ENCODE measurements around the gene NHERF2. TPM values are rescaled to one million over a fixed set of nuclear protein-coding genes. Genes with fewer than 3 reads are reported as not detected.
"Not testable (repeated sequence)": the region's sequence is repeated elsewhere in the genome, so short reads cannot be mapped to it uniquely, and the experiment has no call there.

The NHERF2 gene
- total RNA-seq, 2 experiments from 2014 or later, result 1.9 to 2.0 TPM

DNA sequence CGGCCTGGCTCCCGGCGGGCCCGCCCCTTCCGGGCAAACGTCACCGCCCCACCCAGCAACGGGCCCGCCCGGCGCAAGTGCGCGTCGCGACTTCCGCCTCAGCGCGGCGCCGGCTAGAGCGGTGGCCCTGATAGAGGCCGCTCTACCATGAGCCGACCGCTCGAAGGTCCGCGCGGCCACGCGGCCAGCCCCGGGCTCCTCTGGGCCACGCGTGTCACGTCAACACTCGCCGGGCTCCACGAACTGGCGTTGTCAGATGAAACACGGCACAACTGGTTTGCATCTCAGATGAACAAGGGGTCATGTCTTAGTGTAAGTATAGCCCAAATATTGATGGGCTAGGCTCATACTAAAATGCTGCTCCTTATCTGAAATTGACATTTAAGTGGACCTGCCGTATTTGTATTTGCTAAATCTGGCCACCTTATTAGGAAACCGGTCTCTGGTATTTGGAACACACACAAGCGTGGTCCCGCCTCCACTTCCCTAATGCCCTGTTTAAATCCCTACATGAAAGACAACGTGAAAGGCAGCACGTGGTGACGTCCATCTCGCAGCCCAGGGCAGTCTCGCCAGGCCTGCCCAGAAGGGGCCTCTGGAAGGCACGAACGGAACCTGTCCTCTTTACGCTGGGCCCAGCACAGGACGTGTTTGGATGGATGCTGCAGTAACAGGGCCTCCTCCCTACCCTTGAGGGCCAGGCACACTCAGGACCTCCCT is 16.8 kb upstream of the NHERF2 start, which contains the start of gene ZNF598:
ZNF598 (minus strand) TSS at position 31 of the 720 bp plus-strand sequence.
- H3K9me3 Mint-ChIP-seq, result no peaks in the 10 kb centered on the region
- Histone ChIP-seq H3K27me3 (ENCODE audit: control insufficient read depth in 1 of 2, insufficient read depth in 2 of 2, low read length in 2 of 2) (no peaks in the 10 kb centered on the region), H3K4me3 (ENCODE audit: low read length) (peak within 1 kb of the TSS; percentile 68), H3K4me1 (ENCODE audit: insufficient read depth, low read length) (peaks cover 52% of the 10 kb centered on the region), H3K36me3 (ENCODE audit: insufficient read depth, low read length) (peaks cover 11% of the 10 kb centered on the region), H3K27ac (ENCODE audit: low read depth in 1 of 2, low read length in 2 of 2) (peak within 1 kb of the TSS; percentile 78 to 89), H3K9me3 (ENCODE audit: control insufficient read depth in 1 of 2, insufficient read depth in 1 of 2, low read length in 2 of 2) (no peaks in the 10 kb centered on the region)
- H3K27ac Mint-ChIP-seq, result peak within 1 kb of the TSS; percentile 92
- DNase-seq, result peak; percentile 47 to 93 (median 75)
- POLR2A ChIA-PET, result interaction anchor here (1.0 to 5.5 kb wide), 4 partner anchors 14 to 146 kb away, joined by 4 to 30 read pairs (median 6); partner anchors contain the start of genes RPS2, TBL3 and TRAF7
- peaks cover 40% of the 10 kb centered on the region for H3K4me1 Mint-ChIP-seq (ENCODE audit: low read depth)
- peak; percentile 91 for ATAC-seq (ENCODE audit: poor library complexity)
- H3K4me3 Mint-ChIP-seq, result peak within 1 kb of the TSS; percentile 93
- intact Hi-C loops (cut with DNase I, micrococcal nuclease), result loop anchor here in 1 of 2 experiments (1.0 to 5.0 kb wide), 4 partner anchors 18 to 49 kb away; partner anchors contain the start of genes NTHL1, TBL3 and TSC2
- TF ChIP-seq, protein P1, sequence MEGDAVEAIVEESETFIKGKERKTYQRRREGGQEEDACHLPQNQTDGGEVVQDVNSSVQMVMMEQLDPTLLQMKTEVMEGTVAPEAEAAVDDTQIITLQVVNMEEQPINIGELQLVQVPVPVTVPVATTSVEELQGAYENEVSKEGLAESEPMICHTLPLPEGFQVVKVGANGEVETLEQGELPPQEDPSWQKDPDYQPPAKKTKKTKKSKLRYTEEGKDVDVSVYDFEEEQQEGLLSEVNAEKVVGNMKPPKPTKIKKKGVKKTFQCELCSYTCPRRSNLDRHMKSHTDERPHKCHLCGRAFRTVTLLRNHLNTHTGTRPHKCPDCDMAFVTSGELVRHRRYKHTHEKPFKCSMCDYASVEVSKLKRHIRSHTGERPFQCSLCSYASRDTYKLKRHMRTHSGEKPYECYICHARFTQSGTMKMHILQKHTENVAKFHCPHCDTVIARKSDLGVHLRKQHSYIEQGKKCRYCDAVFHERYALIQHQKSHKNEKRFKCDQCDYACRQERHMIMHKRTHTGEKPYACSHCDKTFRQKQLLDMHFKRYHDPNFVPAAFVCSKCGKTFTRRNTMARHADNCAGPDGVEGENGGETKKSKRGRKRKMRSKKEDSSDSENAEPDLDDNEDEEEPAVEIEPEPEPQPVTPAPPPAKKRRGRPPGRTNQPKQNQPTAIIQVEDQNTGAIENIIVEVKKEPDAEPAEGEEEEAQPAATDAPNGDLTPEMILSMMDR (IDR thresholded peaks at IDR 0.05), result no peak
- CTCF ChIA-PET, result no interaction called here
- H3K27me3 Mint-ChIP-seq, result no peaks in the 10 kb centered on the region
- H3K36me3 Mint-ChIP-seq (ENCODE audit: low read depth), result peaks cover 7% of the 10 kb centered on the region

DNA sequence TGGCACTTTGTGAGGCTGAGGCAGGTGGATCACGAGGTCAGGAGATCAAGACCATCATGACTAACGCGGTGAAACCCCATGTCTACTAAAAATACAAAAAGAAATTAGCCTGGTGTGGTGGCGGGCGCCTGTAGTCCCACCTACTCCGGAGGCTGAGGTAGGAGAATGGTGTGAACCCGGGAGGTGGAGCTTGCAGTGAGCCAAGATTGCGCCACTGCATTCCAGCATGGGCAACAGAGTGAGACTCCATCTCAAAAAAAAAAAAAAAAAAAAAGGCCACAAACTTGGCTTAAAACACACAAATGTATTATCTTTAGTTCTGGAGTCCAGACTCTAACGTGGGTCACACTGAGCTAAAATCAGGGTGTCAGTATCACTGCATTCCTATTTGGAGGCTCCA is 15.0 kb upstream of the NHERF2 start:
- H3K9me3 ChIP-seq (ENCODE audit: control insufficient read depth in 1 of 2, insufficient read depth in 1 of 2, low read length in 2 of 2); H3K27me3 ChIP-seq (ENCODE audit: control insufficient read depth in 1 of 2, insufficient read depth in 2 of 2, low read length in 2 of 2); H3K4me3 ChIP-seq (ENCODE audit: low read length); intact Hi-C loops (cut with DNase I, micrococcal nuclease); H3K4me3 Mint-ChIP-seq; ATAC-seq (ENCODE audit: poor library complexity); DNase-seq; H3K27ac ChIP-seq (ENCODE audit: low read depth in 1 of 2, low read length in 2 of 2); H3K9me3 Mint-ChIP-seq; H3K27ac Mint-ChIP-seq; H3K27me3 Mint-ChIP-seq; H3K36me3 Mint-ChIP-seq (ENCODE audit: low read depth); H3K36me3 ChIP-seq (ENCODE audit: insufficient read depth, low read length): not testable (repeated sequence)
- ChIA-PET POLR2A (interaction anchor here (5.5 kb wide), 1 partner anchor 144 kb away, joined by 30 read pairs; the partner anchor contains the start of gene TRAF7), CTCF (interaction anchor here (1.2 kb wide), 1 partner anchor 8 kb away, joined by 3 read pairs; no protein-coding TSS in a partner anchor)
- peaks cover 36% of the 10 kb centered on the region for H3K4me1 ChIP-seq (ENCODE audit: insufficient read depth, low read length)
- peaks cover 27% of the 10 kb centered on the region for H3K4me1 Mint-ChIP-seq (ENCODE audit: low read depth)

DNA sequence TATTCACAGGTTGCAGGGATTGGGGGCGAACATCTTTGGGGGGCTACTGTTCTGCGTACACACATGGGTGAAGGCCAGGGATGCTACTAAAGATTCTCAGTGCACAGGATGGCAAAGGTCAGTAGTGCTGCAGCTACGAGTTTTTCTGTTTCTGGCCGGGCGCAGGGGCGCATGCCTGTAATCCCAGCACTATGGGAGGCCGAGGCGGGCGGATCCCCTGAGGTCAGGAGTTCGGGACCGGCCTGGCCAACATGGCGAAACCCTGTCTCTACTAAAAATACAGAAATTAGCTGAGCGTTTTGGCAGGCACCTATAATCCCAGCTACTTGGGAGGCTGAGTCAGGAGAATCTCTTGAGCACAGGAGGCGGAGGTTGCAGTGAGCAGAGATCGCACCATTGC is 13.2 kb upstream of the NHERF2 start:
- TF ChIP-seq, protein P1 (IDR thresholded peaks at IDR 0.05), result no peak
- H3K9me3 ChIP-seq (ENCODE audit: control insufficient read depth in 1 of 2, insufficient read depth in 1 of 2, low read length in 2 of 2), result no peaks in the 10 kb centered on the region
- peaks cover 12% of the 10 kb centered on the region for H3K4me1 Mint-ChIP-seq (ENCODE audit: low read depth)
- CTCF ChIA-PET, result no interaction called here
- H3K4me3 Mint-ChIP-seq, result no peak overlapping the region
- H3K27ac ChIP-seq (ENCODE audit: low read depth in 1 of 2, low read length in 2 of 2), result no peak overlapping the region
- ATAC-seq (ENCODE audit: poor library complexity) (no peak), DNase-seq (no peak)
- no peak overlapping the region for H3K4me3 ChIP-seq (ENCODE audit: low read length)
- H3K27me3 ChIP-seq (ENCODE audit: control insufficient read depth in 1 of 2, insufficient read depth in 2 of 2, low read length in 2 of 2), result no peaks in the 10 kb centered on the region
- intact Hi-C loops (cut with DNase I, micrococcal nuclease), result no loop called here
- H3K36me3 Mint-ChIP-seq (ENCODE audit: low read depth), result peaks cover 2% of the 10 kb centered on the region
- POLR2A ChIA-PET, result interaction anchor here (1.1 kb wide), 1 partner anchor 141 kb away, joined by 3 read pairs; no protein-coding TSS in a partner anchor
- peaks cover 18% of the 10 kb centered on the region for H3K4me1 ChIP-seq (ENCODE audit: insufficient read depth, low read length)
- H3K36me3 ChIP-seq (ENCODE audit: insufficient read depth, low read length), result no peaks in the 10 kb centered on the region
- H3K9me3 Mint-ChIP-seq, result no peaks in the 10 kb centered on the region
- no peak overlapping the region for H3K27ac Mint-ChIP-seq
- no peaks in the 10 kb centered on the region for H3K27me3 Mint-ChIP-seq

Data from CD4-positive, alpha-beta T cell (primary cell).